HG03135 (cell line): ENCODE measurements around the gene MX2.
"Not testable (repeated sequence)": the region's sequence is repeated elsewhere in the genome, so short reads cannot be mapped to it uniquely, and the experiment has no call there.

Experiments
- ATAC-seq: cut with Tn5 transposase; IDR thresholded peaks from one replicate; pipeline ENCODE4 v1.9.1; 2021; ENCODE audit warnings: mild to moderate bottlenecking, moderate library complexity; ENCODE audit not compliant: unreplicated experiment

Gene MX2

DNA sequence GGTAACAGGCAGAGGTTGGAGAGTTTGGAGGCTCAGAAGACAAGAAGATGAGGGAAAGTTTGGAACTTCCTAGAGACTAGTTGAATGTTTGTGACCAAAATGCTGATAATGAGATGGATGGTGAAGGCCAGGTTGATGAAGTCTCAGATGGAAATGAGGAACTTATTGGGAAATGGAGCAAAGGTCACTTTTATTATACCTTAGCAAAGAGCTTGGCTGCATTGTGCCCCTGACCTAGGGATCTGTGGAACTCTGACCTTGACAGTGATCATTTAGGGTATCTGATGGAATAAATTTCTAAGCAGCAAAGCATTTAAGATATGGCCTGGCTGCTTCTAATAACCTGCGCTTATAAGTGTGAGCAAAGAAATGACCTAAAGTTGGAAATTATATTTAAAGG lies 28.1 kb upstream of the MX2 start:
- no peak for ATAC-seq

- ATAC-seq: no peak
Measured at GRCh38 chr21:41337515-41337914, 24.3 kb upstream of the MX2 start.

- ATAC-seq: no peak
Measured at GRCh38 chr21:41338455-41338854, 23.4 kb upstream of the MX2 start.

DNA sequence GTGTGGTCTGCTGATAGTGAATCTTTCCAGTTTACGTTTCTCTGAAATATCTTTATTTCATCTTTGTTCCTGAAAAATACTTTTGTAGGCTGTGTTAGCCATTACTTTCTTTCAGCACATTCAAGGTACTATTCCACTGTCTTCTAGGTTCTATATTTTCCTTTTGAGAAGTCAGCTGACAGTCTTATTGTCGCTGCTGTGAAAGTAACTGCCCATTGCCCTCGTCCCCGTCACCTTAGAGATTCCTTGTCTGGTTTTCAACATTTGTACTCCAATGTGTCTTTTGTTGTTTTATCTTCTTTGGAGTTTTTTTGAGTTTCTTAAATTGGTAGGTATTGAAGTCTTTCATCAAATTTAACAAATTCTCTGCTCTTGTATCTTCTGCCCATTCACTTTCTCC lies 19.8 kb upstream of the MX2 start:
- ATAC-seq: no peak

GRCh38 chr21:41344146-41344545 lies 17.7 kb upstream of the MX2 start:
- no peak for ATAC-seq

DNA sequence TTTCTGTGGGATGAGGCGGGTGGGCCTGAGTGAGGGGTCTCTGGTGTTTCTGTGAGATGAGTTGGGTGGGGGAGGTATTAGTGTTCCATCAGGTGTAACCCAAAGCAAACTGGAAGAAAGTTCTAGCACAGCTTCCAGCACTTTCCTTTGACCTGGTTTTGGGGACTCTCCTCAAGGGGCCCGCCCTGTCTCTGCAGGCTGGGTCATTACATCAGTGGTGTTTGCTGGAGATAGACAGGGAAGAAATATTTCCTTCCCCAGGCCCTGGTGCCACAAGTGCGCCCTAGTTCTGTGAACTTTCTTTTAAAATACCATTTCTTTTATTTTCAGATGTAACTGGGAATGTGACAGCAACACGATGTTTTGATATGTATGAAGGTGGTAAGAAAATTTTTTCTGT lies 16.5 kb upstream of the MX2 start:
- ATAC-seq: no peak

GRCh38 chr21:41345934-41346685 lies 15.7 kb upstream of the MX2 start:
- ATAC-seq: no peak

DNA sequence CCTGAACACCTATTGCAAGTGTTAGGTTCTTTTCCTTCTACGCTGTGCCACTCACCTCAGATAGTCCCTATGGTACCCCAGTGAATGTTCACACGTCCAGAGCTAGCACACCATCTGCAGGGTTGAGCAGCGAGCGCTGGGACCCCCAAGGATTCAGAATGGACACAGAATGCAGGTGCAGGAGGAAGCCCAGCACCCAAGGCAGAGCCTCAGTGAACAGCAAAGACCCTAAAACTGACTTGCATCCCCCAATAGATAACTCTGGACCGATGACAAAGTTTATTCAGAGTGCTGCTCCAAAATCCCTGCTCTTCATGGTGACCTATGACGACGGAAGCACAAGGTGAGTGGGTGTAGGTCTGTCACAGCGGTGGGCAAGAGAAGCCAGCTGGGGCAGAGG lies 15.1 kb upstream of the MX2 start:
- ATAC-seq: no peak

GRCh38 chr21:41348434-41348833 lies 13.4 kb upstream of the MX2 start:
- ATAC-seq: no peak

DNA sequence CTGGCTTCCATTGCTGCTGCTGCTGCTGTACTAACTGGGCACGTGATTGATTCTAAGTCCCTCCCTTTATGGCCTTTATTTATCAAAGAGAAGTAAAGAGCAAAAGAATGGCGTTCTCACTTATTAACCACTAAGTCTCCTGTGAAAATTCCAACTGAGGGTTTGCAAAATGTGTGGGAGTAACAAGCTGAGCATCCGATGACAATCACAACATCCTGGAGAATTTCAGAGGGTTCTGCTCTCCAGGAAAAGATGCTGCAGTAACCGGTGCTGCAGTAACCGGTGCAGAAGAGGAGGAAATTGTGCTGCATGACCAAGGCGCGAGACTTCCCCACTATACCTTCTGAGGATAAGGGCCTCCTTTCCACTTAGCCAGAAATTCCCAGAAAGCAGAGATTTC lies 12.7 kb upstream of the MX2 start:
- ATAC-seq: no peak

GRCh38 chr21:41349619-41350390 lies 12.0 kb upstream of the MX2 start:
- ATAC-seq: no peak

DNA sequence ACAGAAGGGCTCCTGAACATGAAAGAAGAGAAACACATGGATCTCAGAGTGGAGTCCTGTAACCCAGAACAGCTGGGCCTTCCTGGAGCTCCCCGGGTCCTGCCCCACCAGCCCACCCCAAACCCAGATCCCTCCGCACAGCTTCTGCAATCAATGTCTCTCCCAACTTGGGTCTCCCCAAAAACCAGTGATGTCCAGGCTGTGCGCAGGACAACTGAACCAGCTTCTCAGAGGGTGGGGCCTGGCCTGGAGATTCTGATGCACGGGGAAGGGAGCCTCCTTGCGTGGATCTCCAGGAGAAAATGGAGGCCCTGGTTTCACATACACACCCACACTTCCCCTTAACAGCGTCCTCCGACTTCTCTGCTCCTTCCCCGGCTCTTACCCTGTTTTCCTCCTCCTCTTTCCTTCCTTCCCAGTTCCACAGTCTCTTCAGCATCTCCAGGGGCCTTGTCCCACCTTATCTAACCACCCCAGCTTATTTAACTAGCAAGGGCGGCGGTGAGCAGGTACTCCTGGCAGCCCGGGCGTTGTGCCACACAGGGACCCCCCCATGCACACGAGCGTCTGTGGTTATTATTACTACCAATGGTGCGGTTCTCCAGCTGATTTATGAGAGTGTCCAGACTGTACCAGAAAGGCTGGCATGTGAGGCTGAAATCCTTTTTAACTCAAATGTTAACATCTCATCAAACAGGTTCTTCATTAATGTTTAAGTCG lies 11.2 kb upstream of the MX2 start:
- ATAC-seq: no peak

GRCh38 chr21:41357546-41357945 lies 4.3 kb upstream of the MX2 start:
- no peak for ATAC-seq

DNA sequence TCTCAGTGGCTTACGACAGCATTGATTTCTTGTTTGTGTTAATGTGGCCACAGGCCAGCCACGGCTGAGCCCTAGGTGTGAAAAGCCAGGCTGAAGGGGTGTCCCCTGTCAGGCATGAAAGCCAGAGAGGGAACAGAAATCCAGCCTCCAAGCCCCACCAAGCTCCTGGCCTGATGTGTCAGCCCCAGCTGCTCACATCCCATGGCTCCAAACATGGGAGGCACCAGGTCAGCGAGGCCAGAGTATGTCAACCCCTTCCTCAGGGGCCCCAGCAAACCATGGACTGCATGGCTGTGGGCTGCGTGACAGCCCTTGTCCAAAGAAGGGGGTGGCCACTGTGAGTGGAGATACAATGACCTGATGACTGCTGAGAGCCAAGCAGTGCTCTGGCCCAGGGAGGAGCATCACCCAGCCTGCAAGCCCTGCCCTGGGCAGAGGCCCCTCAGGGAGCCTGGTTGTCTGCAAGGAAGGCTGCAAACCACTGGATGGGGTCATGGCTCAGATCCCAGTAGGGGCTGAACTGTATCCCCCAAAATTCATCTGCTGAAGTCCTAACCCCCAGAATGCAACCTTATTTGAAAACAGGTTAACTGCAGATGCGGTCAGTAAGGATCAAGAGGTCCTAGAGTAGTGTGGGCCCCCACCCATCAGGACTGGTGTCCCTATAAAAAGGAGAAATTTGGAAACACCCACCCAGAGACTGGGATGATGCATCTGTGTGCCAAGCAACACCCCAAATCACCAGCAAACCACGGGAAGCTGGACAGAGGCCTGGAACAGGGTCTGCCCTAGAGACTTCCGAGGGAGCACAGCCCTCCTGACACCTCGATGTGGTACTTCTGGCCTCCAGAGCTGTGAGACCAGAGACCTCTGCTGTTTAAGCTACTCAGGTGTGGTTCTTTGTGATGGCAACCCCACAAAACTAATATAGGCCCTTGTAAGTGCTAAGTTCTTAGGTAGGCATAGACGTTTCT lies 3.3 kb upstream of the MX2 start:
- no peak for ATAC-seq

DNA sequence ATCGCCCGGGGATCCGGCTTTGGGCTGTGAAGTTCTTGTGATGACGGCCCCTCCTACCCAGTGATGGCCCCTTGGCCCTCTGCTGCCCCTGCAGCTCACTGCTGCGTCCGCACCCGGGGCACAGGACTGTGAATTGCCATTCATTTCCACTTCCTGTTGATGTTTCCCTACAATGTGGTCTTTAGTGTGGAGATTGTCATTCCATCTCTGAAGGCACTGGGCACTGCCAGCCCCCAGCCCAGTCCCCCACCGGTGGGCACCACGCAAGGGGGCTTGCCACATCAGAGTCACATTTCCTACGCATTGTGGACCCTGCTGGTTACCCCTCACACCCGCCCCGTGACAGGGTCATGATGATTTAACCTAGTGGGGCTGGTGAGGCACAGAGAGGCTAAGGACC lies 2.5 kb upstream of the MX2 start:
- ATAC-seq: no peak

DNA sequence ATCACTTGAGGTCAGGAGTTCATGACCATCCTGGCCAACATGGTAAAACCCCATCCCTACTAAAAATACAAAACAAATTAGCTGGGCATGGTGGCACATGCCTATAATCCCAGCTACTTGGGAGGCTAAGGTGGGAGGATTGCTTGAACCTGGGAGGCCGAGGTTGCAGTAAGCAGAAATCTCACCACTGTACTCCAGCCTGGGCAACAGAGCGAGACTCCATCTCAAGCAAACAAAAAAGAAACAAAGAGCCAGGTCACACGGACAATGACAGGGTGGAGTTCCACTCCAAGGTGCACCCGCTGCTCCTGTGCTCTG lies 2.1 kb upstream of the MX2 start:
- ATAC-seq: not testable (repeated sequence)

DNA sequence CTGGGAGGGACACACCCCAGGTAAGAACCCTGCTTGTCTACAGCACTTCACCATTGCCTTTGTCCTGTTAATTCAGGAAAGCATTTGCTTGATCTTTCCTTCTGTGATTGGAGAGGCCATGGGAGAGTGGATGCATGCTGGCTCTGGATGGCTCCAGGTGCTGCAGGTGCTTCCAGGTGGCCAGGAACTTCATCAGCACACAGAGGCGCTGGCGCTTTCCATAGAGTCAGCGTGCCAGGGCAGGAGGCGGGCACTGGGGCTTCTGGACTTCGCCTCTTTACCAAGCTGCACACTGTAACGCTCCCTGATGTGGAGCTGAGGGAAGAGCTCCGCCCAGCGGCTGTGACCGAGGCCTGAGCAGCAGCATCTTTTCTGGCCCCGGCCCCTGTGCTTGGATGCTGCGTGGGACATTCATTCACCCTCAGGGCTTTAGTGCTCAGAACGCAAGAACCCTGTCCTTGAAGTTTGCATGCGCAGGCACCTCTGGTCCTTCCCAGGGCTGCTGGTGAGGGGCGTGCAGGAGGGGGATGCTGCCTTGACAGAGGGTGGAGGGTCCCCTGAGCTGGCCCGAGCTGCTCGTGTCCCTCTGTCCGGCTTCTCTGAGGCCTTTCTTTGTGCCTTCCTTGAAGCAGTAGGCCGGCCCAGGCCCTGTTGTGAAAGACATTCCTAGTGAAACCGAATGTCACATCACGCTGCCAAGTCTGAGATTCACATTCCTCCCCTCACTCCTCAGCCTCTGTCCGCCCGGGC lies 1.6 kb upstream of the MX2 start:
- ATAC-seq: no peak

DNA sequence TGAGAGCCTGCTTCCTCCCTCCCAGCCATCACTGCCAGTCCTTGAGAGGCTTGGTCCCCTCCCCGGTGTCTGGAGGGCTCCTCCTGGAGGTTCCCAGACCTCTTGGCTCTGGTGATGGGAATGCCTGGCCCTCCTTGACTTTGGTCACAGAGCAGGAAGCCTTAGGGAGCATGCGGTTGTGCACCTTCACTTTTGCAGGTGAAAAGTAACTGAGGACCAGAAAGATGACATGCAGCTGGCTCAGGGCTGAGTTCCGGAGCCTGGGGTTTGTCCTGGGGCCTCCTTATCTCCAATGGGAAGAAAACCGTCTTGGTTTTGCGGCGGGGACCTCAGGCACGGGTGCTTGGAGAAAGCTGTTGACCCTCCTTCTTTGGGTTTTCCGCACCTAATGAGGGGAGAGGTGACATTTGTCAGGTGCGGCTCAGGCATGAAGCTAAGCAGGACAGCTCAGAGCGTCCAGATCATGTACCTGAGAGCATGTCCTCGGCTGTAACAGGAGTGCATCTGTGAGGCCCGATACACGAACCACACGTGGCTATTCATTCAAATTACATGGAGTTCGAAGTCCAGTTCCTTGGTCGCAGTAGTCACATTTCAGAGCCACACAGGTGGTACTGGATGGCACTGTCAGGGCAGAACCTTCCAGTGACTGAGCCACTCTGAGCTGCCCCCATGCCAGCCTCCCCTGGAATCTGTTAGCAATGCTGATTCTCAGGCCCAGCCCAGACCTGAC lies 608 bp upstream of the MX2 start:
- no peak for ATAC-seq

DNA sequence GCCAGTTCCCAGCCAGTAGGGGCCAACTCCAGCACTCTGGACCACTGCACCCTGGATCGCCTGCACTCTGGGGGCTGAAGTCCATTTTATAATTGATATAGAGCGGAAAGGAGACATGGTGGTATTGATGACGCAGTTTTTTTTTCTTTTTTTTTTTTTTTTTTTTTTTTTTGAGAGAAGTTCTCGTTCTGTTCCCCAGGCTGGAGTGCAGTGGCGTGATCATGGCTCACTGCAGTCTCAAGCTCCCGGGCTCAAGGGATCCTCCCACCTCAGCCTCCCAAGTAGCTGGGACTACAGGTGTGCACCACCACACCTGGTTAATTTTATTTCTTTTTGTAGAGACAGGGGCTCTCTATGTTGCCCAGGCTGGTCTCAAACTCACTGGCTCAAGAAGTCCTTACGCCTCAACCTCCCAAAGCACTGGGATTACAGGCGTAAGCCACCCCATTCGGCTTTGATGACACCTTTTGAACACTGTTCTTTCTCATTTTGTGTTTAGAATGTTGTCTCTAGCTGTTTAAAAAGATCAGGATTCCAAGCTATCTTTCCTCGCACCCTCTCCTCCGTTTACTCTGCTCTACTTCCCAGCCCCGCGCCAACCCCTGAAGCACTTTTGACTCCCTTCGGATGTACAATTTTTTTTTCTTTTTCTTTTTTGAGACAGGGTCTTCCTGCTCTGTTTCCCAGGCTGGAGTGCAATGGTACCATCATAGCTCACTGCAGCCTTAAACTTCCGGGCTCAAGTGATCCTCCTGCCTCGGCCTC lies 960 bp downstream of the MX2 start:
- ATAC-seq: no peak
